ENCODE results near the gene ZDHHC19.
A peak's percentile ranks its signal among the peaks of the same experiment; 100 is the strongest.
"Not testable (repeated sequence)": the region's sequence is repeated elsewhere in the genome, so short reads cannot be mapped to it uniquely, and the experiment has no call there.

Gene ZDHHC19

GRCh38 chr3:196168808-196169391 is 42.3 kb downstream of the ZDHHC19 start:
- Mint-ChIP-seq H3K27ac (no peak overlapping the region), H3K4me1 (peaks cover 10% of the 10 kb centered on the region), H3K9me3 (peaks cover 2% of the 10 kb centered on the region), H3K4me3 (no peak overlapping the region), H3K27me3 (no peaks in the 10 kb centered on the region), H3K36me3 (no peaks in the 10 kb centered on the region)
- DNase-seq (ENCODE audit: low spot score in 2 of 2) (no peak), ATAC-seq (ENCODE audit: low read depth) (no peak)

DNA sequence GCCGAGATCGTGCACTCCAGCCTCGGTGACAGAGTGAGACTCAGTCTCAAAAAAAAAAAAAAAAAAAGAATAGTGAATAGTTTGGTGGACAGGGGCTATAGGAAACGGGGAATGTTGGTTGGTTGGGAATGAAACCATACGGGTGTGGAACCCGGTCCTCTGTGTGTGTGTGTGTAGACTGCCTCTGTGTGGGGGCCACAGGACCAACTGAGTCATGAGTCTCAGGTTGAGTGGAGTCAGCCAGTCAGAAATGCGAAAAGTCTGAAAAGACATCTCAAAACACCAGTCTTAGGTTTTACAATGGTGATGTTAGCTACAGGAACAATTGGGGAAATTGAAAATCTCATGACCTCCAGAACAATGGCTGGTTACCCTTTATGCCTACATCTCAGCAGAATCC is 44.5 kb downstream of the ZDHHC19 start:
- DNase-seq (ENCODE audit: low spot score in 2 of 2) = no peak
- Mint-ChIP-seq H3K9me3 (peaks cover 2% of the 10 kb centered on the region), H3K4me1 (peaks cover 10% of the 10 kb centered on the region), H3K4me3 (no peak overlapping the region), H3K27ac (no peak overlapping the region), H3K27me3 (no peaks in the 10 kb centered on the region), H3K36me3 (no peaks in the 10 kb centered on the region)
- ATAC-seq (ENCODE audit: low read depth) = no peak

GRCh38 chr3:196165850-196166249 is 45.4 kb downstream of the ZDHHC19 start:
- H3K4me3 Mint-ChIP-seq = no peak overlapping the region
- peaks cover 8% of the 10 kb centered on the region for H3K4me1 Mint-ChIP-seq
- no peak overlapping the region for H3K27ac Mint-ChIP-seq
- peaks cover 1% of the 10 kb centered on the region for H3K9me3 Mint-ChIP-seq
- no peak for DNase-seq (ENCODE audit: low spot score in 2 of 2)
- no peaks in the 10 kb centered on the region for H3K27me3 Mint-ChIP-seq
- no peak for ATAC-seq (ENCODE audit: low read depth)
- no peaks in the 10 kb centered on the region for H3K36me3 Mint-ChIP-seq

DNA sequence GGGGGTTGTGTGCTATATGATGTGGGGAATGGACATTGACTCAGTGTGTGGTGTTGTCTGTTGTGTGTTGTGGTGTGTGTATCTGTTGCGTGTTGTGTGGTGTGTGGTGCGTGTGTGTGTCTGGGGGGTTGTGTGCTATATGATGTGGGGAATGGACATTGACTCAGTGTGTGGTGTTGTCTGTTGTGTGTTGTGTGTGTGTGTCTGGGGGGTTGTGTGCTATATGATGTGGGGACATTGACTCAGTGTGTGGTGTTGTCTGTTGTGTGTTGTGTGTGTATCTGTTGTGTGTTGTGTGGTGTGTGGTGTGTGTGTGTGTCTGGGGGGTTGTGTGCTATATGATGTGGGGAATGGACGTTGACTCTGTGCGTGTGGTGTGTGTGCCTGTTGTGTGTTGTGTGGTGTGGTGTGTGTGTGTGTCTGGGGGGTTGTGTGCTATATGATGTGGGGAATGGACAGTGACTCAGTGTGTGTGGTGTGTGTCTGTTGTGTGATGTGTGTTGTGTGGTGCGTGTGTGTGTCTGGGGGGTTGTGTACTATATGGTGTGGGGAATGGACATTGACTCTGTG is 46.1 kb downstream of the ZDHHC19 start:
- not testable (repeated sequence) for H3K27me3 Mint-ChIP-seq; ATAC-seq (ENCODE audit: low read depth); DNase-seq (ENCODE audit: low spot score in 2 of 2)

GRCh38 chr3:196164576-196164975 is 46.6 kb downstream of the ZDHHC19 start:
- peaks cover 12% of the 10 kb centered on the region for H3K4me1 Mint-ChIP-seq
- no peaks in the 10 kb centered on the region for H3K27me3 Mint-ChIP-seq
- no peak overlapping the region for H3K4me3 Mint-ChIP-seq
- ATAC-seq (ENCODE audit: low read depth) = no peak
- no peak for DNase-seq (ENCODE audit: low spot score in 2 of 2)
- no peaks in the 10 kb centered on the region for H3K9me3 Mint-ChIP-seq
- no peaks in the 10 kb centered on the region for H3K36me3 Mint-ChIP-seq
- no peak overlapping the region for H3K27ac Mint-ChIP-seq

More for the DNA sequence above, 46.1 kb downstream of the ZDHHC19 start:
- H3K9me3 Mint-ChIP-seq, H3K4me3 Mint-ChIP-seq, H3K27ac Mint-ChIP-seq, H3K36me3 Mint-ChIP-seq: not testable (repeated sequence)
- peaks cover 11% of the 10 kb centered on the region for H3K4me1 Mint-ChIP-seq

- Mint-ChIP-seq H3K4me1 (peaks cover 12% of the 10 kb centered on the region), H3K4me3 (no peak overlapping the region), H3K27ac (no peak overlapping the region), H3K9me3 (no peaks in the 10 kb centered on the region), H3K27me3 (no peaks in the 10 kb centered on the region), H3K36me3 (no peaks in the 10 kb centered on the region)
- ATAC-seq (ENCODE audit: low read depth) = no peak
- DNase-seq (ENCODE audit: low spot score in 2 of 2) = no peak
Observed at GRCh38 chr3:196163666-196164493, 47.3 kb downstream of the ZDHHC19 start.

DNA sequence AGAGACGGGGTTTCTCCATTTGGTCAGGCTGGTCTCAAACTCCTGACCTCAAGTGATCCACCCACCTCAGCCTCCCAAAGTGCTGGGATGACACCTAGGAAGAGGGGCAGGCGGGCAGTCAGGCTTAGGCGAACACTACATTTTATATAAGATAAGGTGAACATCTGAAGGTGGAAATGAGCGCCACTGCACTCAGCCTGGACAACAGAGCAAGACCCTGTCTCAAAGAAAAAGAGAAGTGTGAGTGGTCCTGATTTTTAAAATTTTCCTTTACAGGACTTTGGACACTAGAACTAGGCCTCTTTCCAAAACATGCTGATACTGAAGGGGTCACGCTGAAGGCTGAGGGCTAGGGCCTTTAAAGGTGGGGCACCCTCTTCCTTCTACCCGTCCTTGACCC is 48.0 kb downstream of the ZDHHC19 start:
- ATAC-seq (ENCODE audit: low read depth) (no peak), DNase-seq (ENCODE audit: low spot score in 2 of 2) (no peak)
- Mint-ChIP-seq H3K27ac (no peak overlapping the region), H3K27me3 (no peaks in the 10 kb centered on the region), H3K9me3 (no peaks in the 10 kb centered on the region), H3K36me3 (no peaks in the 10 kb centered on the region), H3K4me3 (no peak overlapping the region), H3K4me1 (peaks cover 12% of the 10 kb centered on the region)

DNA sequence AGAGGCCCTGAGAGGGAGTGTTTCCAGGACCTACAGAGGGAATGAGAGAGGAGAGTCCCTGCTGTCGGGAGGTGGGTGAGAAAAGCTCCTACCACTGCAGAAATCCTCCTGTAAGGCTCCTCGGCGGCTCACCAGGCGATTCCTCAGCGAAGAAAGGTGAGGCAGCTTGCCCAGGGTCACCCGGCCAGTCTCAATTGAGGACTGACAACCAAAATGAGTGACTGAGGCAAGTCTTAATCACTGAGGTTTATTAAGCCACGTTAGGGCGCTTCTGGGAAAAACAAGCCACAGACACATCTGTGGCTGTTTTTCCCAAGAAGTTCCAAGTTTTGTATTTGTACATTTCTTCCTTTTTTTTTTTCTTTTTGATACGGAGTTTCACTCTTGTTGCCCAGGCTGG is 48.5 kb downstream of the ZDHHC19 start:
- Mint-ChIP-seq H3K4me3 (no peak overlapping the region), H3K9me3 (no peaks in the 10 kb centered on the region), H3K4me1 (peaks cover 12% of the 10 kb centered on the region), H3K27me3 (no peaks in the 10 kb centered on the region), H3K27ac (no peak overlapping the region), H3K36me3 (no peaks in the 10 kb centered on the region)
- ATAC-seq (ENCODE audit: low read depth) = no peak
- no peak for DNase-seq (ENCODE audit: low spot score in 2 of 2)

- ATAC-seq (ENCODE audit: low read depth) (peak; percentile 100), DNase-seq (ENCODE audit: low spot score in 2 of 2) (peak; percentile 57 to 79)
- H3K4me3 Mint-ChIP-seq = peak overlapping the region; percentile 67
- peak overlapping the region; percentile 96 for H3K27ac Mint-ChIP-seq
- no peaks in the 10 kb centered on the region for H3K27me3 Mint-ChIP-seq
- H3K4me1 Mint-ChIP-seq = peaks cover 12% of the 10 kb centered on the region
- no peaks in the 10 kb centered on the region for H3K9me3 Mint-ChIP-seq
- H3K36me3 Mint-ChIP-seq = no peaks in the 10 kb centered on the region
Observed at GRCh38 chr3:196159952-196160804, 51.0 kb downstream of the ZDHHC19 start.

GRCh38 chr3:196159526-196159925 is 51.7 kb downstream of the ZDHHC19 start:
- peak overlapping the region; percentile 96 for H3K27ac Mint-ChIP-seq
- H3K4me1 Mint-ChIP-seq = peaks cover 12% of the 10 kb centered on the region
- DNase-seq (ENCODE audit: low spot score in 2 of 2) (no peak), ATAC-seq (ENCODE audit: low read depth) (no peak)
- no peaks in the 10 kb centered on the region for H3K36me3 Mint-ChIP-seq
- peak overlapping the region; percentile 67 for H3K4me3 Mint-ChIP-seq
- no peaks in the 10 kb centered on the region for H3K27me3 Mint-ChIP-seq
- no peaks in the 10 kb centered on the region for H3K9me3 Mint-ChIP-seq

DNA sequence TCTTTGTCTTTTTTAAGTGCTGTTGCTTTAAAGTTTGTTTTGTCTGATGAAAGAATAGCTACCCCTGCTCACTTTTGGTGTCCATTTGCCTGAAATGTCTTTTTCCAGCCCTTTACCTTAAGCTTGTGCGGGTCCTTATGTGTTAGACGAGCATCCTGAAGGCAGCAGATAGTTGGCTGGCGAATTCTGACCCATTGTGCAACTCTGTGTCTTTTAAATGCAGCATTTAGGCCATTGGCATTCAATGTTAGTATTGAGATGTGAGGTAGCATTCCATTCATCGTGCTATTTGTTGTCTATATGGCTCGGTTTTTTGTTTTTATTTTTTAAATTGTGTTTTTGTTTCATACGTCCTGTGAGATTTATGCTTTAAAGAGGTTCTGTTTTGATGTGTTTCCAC is 55.0 kb downstream of the ZDHHC19 start:
- no peak overlapping the region for H3K27ac Mint-ChIP-seq
- H3K27me3 Mint-ChIP-seq = no peaks in the 10 kb centered on the region
- H3K9me3 Mint-ChIP-seq = no peaks in the 10 kb centered on the region
- DNase-seq (ENCODE audit: low spot score in 2 of 2) = no peak
- H3K36me3 Mint-ChIP-seq = no peaks in the 10 kb centered on the region
- ATAC-seq (ENCODE audit: low read depth) = no peak
- H3K4me1 Mint-ChIP-seq = peaks cover 12% of the 10 kb centered on the region
- no peak overlapping the region for H3K4me3 Mint-ChIP-seq

DNA sequence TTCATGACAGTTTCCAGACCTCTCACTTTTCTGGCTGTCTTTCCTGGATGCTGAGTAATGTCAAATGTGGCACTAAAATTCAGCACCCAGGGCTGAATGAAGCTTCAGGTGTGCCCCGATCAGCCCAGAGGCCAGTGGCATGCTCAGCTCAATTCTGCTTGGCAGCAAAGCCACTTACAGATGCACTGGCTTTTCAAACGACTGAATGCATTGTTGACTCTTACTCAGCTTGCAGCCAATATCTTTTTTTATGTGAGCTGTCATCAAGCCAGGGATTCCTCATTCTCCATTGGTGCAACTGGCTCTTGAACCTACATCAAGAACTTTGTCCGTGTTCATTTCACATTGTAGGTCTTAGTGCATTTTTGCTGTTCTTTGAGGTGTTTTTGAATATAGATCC is 60.7 kb downstream of the ZDHHC19 start:
- no peak overlapping the region for H3K4me3 Mint-ChIP-seq
- H3K36me3 Mint-ChIP-seq = no peaks in the 10 kb centered on the region
- peaks cover 10% of the 10 kb centered on the region for H3K4me1 Mint-ChIP-seq
- ATAC-seq (ENCODE audit: low read depth) (no peak), DNase-seq (ENCODE audit: low spot score in 2 of 2) (no peak)
- no peaks in the 10 kb centered on the region for H3K27me3 Mint-ChIP-seq
- H3K27ac Mint-ChIP-seq = no peak overlapping the region
- H3K9me3 Mint-ChIP-seq = no peaks in the 10 kb centered on the region

DNA sequence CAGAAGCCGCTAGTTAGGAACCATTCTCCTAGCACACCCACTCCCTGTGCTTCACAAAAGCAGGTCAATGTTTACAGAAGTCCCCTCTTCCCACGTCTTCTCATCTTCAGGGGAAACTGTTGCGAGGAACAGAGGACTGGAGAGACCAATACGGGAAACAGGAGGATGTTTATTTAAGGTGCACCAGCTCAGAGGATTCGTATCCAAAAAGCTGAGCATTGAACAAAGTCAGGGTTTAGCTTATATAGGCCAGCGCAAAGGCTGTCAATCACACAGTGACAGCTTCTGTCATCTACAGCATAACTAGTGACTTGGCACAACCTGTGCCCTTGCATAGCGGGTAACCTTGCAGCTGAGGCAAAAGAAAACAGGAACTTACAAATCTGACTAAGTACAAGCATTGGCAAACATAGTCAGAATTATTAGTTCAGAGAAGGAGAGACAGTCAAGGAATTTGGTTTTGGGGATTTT is 61.3 kb downstream of the ZDHHC19 start:
- H3K9me3 Mint-ChIP-seq = no peaks in the 10 kb centered on the region
- H3K36me3 Mint-ChIP-seq = no peaks in the 10 kb centered on the region
- H3K4me3 Mint-ChIP-seq = no peak overlapping the region
- peak; percentile 97 for ATAC-seq (ENCODE audit: low read depth)
- H3K27ac Mint-ChIP-seq = no peak overlapping the region
- no peaks in the 10 kb centered on the region for H3K27me3 Mint-ChIP-seq
- peaks cover 10% of the 10 kb centered on the region for H3K4me1 Mint-ChIP-seq
- DNase-seq (ENCODE audit: low spot score in 2 of 2) = peak in 1 of 2 donors; percentile 21

DNA sequence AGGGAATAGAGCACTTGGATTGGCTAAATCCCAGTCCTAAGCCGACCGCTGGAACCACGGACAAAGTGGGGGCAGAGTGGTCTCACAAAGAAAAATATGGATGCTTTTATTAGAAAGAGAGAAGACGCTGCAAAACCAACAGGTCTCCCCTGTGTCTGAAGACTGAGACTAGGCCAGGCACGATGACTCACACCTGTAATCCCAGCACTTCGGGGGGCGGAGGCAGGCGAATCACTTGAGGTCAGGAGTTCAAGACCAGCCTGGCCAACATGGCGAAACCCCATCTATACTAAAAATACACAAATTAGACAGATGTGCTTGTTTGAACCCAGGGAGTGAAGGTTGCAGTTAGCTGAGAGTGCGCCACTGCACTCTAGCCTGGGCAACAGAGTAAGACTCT is 61.8 kb downstream of the ZDHHC19 start:
- H3K36me3 Mint-ChIP-seq = no peaks in the 10 kb centered on the region
- ATAC-seq (ENCODE audit: low read depth) = no peak
- no peak for DNase-seq (ENCODE audit: low spot score in 2 of 2)
- no peak overlapping the region for H3K4me3 Mint-ChIP-seq
- H3K9me3 Mint-ChIP-seq = no peaks in the 10 kb centered on the region
- peaks cover 10% of the 10 kb centered on the region for H3K4me1 Mint-ChIP-seq
- H3K27me3 Mint-ChIP-seq = no peaks in the 10 kb centered on the region
- no peak overlapping the region for H3K27ac Mint-ChIP-seq
